ENCODE results near the gene FAM107A.

Gene FAM107A

GRCh38 chr3:58537412-58538301, 39.5 kb downstream of the FAM107A start:
- no peak overlapping the region for H3K4me3 ChIP-seq (ENCODE audit: low read depth, low read length)
- TF ChIP-seq CTCF (IDR thresholded peaks at IDR 0.05; ENCODE audit: borderline replicate concordance, insufficient read depth, low read depth, low read length): no peak

GRCh38 chr3:58536501-58537411, 40.4 kb downstream of the FAM107A start, which contains the start of gene ACOX2:
Gene ACOX2 (minus strand): TSS chr3:58537190. CDS start chr3:58535106, 2,084 bp downstream.
- H3K4me3 ChIP-seq (ENCODE audit: low read depth, low read length): no peak within 1 kb of the TSS
- no peak for TF ChIP-seq CTCF (IDR thresholded peaks at IDR 0.05; ENCODE audit: borderline replicate concordance, insufficient read depth, low read depth, low read length)

- H3K4me3 ChIP-seq (ENCODE audit: low read depth, low read length): no peak overlapping the region
- no peak for TF ChIP-seq CTCF (IDR thresholded peaks at IDR 0.05; ENCODE audit: borderline replicate concordance, insufficient read depth, low read depth, low read length)
Measured at GRCh38 chr3:58535531-58536500, 41.4 kb downstream of the FAM107A start.

- no peak overlapping the region for H3K4me3 ChIP-seq (ENCODE audit: low read depth, low read length)
- no peak for TF ChIP-seq CTCF (IDR thresholded peaks at IDR 0.05; ENCODE audit: borderline replicate concordance, insufficient read depth, low read depth, low read length)
Measured at GRCh38 chr3:58534592-58535494, 42.3 kb downstream of the FAM107A start.

- TF ChIP-seq CTCF (IDR thresholded peaks at IDR 0.05; ENCODE audit: borderline replicate concordance, insufficient read depth, low read depth, low read length): peak; percentile 93
- no peak overlapping the region for H3K4me3 ChIP-seq (ENCODE audit: low read depth, low read length)
Measured at GRCh38 chr3:58532794-58533220, 44.4 kb downstream of the FAM107A start.
